Jurkat, Clone E6-1 (cell line): ENCODE data around the gene AUTS2.
A peak's percentile ranks its signal among the peaks of the same experiment; 100 is the strongest.
"Not testable (repeated sequence)": the region's sequence is repeated elsewhere in the genome, so short reads cannot be mapped to it uniquely, and the experiment has no call there.

ENCODE experiments used
- DNase-seq: peaks from one replicate; pipeline ENCODE4 v3.0.0-alpha.2; 2011; ENCODE audit warnings: low read depth, low spot score
- H3K4me3 ChIP-seq: 2 replicates; pipeline ENCODE4 v1.5.1; 2011; ENCODE audit warnings: mild to moderate bottlenecking, low read length, control low read depth, moderate library complexity

Gene AUTS2

GRCh38 chr7:70808876-70809275 is 1210.6 kb downstream of the AUTS2 start:
- no peak overlapping the region for H3K4me3 ChIP-seq

GRCh38 chr7:70810558-70811139 is 1212.4 kb downstream of the AUTS2 start:
- DNase-seq: no peak
- no peak overlapping the region for H3K4me3 ChIP-seq

More at GRCh38 chr7:70808876-70809275, 1210.6 kb downstream of the AUTS2 start:
- no peak for DNase-seq

- no peak overlapping the region for H3K4me3 ChIP-seq
- no peak for DNase-seq
Measured at GRCh38 chr7:70812511-70812910, 1214.2 kb downstream of the AUTS2 start.

GRCh38 chr7:70822490-70822889 is 1224.2 kb downstream of the AUTS2 start:
- not testable (repeated sequence) for H3K4me3 ChIP-seq, DNase-seq

GRCh38 chr7:70829221-70830059 is 1231.2 kb downstream of the AUTS2 start:
- peak overlapping the region; percentile 37 for H3K4me3 ChIP-seq
- peak; percentile 38 for DNase-seq

GRCh38 chr7:70830060-70830395 is 1231.8 kb downstream of the AUTS2 start:
- H3K4me3 ChIP-seq: no peak overlapping the region
- DNase-seq: no peak

GRCh38 chr7:70830426-70830825 is 1232.2 kb downstream of the AUTS2 start:
- no peak overlapping the region for H3K4me3 ChIP-seq
- DNase-seq: no peak

- no peak for DNase-seq
- H3K4me3 ChIP-seq: no peak overlapping the region
Measured at GRCh38 chr7:70833726-70834125, 1235.5 kb downstream of the AUTS2 start.

GRCh38 chr7:70834424-70834823 is 1236.1 kb downstream of the AUTS2 start:
- DNase-seq: no peak
- H3K4me3 ChIP-seq: no peak overlapping the region

GRCh38 chr7:70835658-70836057 is 1237.4 kb downstream of the AUTS2 start:
- H3K4me3 ChIP-seq: no peak overlapping the region
- DNase-seq: no peak

- no peak for DNase-seq
- H3K4me3 ChIP-seq: no peak overlapping the region
Measured at GRCh38 chr7:70836279-70836678, 1238.0 kb downstream of the AUTS2 start.

GRCh38 chr7:70836946-70837345 is 1238.7 kb downstream of the AUTS2 start:
- DNase-seq: no peak
- H3K4me3 ChIP-seq: no peak overlapping the region

- no peak for DNase-seq
- H3K4me3 ChIP-seq: no peak overlapping the region
Measured at GRCh38 chr7:70837589-70837988, 1239.3 kb downstream of the AUTS2 start.

GRCh38 chr7:70838292-70838907 is 1240.1 kb downstream of the AUTS2 start:
- no peak overlapping the region for H3K4me3 ChIP-seq
- no peak for DNase-seq
